ENCODE measurements around the gene ABHD16A. TPM values are rescaled to one million over a fixed set of nuclear protein-coding genes. Genes with fewer than 3 reads are reported as not detected.
"Not testable (repeated sequence)": the region's sequence is repeated elsewhere in the genome, so short reads cannot be mapped to it uniquely, and the experiment has no call there.

Gene ABHD16A
- total RNA-seq, 1 donor from 2014 or later = 48.2 TPM

DNA sequence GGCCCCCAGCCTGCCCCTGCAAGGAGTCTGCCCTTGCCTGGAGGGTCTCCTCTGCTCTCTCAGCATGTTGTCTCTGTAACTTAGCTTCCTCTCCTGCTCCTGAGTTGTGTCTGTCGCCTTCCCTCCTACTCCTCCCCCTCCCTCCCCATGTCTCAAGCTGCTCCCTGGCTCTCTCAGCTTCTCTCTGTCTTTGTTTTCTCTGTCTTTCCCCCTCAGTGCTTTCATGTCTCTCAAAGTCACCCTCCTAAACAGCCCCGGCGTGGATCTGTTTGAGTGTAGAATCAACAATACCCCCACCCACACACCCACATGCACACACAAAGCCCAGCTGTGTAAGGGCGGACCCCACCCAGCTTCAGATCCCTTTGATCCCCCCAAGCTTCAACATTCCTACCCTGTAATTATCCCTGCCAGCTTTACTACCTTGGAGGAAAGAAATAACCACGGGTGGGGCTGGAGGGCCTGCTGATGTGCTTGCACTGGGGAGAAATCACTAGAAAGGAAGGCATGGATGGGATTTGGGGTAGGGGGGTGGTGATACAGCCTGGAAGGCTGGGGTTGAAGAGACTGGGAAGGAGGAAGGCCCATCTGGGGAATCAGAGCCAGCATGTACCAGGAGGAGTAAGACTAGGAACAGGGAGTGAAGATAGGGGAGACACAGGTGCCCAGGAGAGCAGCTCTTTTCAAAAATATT lies 11.0 kb upstream of the ABHD16A start:
- no peak for DNase-seq

DNA sequence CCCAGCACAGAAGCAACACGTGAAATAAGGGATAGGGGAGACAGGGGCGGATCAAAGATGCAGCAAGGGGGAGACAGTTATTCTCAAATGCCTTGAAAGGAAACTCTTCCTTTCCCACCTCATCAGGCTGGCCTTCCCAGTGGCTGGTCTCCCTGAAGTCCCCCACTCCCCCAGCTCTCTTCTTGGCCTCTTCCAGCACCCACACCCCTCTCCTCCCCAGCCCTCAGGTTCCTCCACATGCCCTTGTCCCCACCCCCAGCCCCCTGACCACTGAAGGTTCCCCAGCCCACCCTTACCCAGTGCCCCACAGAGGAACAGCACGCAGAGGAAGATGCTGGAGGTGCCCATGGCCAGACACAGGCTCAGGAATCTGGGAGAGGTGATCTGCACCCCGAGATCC lies 10.3 kb upstream of the ABHD16A start:
- DNase-seq = no peak

DNA sequence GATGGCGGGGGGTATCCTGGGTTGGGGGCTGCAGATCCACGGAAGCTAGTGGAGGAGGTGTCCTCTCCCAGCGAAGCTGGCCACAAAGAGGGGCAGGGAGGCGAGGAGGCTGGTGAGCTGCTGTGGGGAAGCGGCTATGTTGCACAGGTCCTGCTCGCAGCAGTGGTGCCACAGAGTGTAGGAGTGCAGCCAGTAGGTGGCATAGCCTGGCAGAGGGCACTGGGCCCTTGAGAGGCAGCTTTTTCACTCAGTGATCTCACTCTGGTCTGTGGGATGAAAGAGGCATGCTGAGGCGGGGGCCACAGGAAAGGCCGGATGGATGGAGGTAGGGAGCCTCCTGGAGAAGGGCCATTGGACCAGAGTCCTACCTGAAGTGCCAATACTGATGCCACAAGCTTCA lies 9.2 kb upstream of the ABHD16A start:
- DNase-seq = no peak

DNA sequence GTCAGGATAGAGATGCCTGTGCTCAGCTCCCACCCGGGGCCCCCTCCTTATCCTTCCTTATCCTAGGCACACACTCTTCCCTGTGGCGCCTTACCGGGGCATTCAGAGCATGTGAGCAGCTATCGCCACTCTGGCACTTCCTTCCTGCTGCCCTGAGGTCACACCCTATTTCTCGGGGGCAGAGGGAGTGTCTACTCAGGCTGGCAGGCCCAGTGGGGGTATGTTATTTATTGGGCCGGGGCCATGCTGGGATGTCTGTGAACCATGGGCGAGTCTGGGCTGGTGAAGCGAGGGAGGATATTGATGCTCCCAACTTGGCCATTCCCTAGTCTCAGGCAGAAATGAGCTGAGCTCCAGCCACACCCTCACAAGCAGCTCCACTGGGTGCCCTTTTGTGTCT lies 8.1 kb upstream of the ABHD16A start:
- no peak for DNase-seq

DNA sequence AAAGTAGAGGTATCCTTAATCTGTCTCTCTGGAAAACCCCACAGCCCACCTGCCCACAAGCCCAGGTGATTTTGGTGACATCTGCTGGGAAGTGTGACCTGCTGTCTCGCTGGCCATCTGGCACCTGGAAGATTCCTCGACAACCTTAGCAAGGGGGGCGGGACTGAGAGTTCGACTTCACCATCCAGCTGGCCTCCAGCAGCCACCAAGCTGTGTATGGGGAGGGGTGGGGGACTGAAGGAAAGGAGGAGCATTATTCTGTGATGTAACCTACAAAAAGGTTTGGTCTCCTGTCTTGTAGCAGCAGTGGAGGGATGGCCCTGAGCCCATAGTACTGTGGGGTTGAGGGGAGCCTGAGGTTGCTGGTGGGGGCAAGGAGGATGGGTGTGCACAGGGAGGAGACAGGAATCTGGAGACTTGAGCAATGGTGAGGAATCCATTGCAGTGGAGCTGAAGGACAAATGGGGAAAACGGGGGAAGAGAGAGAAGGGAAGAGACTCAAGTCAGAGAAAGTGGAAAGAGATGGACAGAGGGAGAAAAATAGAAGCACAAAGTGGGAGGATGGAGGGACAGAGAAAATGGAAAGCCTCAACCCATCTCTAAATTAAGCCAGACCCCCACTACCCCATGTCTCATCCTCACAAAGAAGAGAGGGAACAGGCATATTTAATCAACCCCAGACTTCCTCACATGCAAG lies 7.5 kb upstream of the ABHD16A start:
- DNase-seq = no peak

DNA sequence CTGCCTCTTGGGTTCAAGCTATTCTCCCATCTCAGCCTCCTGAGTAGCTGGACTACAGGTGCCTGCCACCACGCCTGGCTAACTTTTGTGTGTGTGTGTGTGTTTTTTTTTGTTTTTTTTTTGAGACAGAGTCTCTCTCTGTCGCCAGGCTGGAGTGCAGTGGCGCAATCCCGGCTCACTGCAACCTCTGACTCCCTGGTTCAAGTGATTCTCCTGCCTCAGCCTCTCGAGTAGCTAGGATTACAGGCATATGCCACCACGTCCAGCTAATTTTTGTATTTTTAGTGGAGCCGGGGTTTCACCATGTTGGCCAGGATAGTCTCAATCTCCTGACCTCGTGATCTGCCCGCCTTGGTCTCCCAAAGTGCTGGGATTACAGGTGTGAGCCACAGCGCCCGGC lies 6.0 kb upstream of the ABHD16A start:
- DNase-seq = not testable (repeated sequence)

DNA sequence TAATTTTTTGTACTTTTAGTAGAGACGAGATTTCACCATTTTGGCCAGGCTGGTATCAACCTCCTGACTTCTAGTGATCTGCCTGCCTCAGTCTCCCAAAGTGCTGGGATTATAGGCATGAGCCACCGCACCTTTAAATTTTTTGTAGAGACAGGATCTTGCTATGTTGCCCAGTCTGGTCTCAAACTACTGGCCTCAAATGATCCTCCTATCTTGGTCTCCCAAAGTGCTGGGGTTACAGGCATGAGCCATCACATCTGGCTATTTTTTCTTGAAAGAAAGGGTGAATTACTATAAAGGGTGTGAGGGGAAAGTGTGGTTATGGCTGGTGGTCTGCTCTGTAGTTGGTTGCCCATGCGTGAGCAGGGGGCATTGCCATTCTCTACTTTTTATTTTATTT lies 5.1 kb upstream of the ABHD16A start:
- DNase-seq = no peak

DNA sequence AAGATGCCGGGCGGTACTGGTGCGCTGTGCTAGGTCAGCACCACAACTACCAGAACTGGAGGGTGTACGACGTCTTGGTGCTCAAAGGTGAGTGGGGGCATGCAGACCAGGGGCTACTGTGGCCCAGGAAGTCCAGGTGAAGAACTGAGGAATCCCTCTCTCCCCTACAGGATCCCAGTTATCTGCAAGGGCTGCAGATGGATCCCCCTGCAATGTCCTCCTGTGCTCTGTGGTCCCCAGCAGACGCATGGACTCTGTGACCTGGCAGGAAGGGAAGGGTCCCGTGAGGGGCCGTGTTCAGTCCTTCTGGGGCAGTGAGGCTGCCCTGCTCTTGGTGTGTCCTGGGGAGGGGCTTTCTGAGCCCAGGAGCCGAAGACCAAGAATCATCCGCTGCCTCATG lies 4.6 kb upstream of the ABHD16A start:
- DNase-seq = no peak

DNA sequence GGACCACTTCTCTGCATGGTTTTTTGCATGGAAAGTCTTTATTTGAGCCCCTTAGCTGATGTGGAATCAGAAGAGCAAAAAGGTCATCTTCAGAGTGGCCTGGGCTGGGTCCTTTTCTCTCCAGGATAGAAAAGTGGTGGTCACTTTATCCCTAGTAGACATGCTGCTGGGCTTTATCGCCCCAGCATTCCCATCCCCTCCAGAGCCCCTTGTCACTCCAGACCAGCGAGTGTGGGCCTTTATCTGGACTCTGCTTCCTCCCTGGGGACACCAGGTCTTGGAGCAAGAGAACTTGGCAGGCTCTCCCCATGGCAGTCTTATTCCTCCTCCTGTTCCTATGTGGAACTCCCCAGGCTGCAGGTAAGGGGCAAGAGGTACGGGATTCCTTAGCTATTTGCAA lies 3.5 kb upstream of the ABHD16A start, which contains the start of gene LY6G6F:
TSS of gene LY6G6F (plus strand) at position 268 of the 400 bp plus-strand sequence. CDS start at position 309, 41 bp downstream.
- DNase-seq = no peak

DNA sequence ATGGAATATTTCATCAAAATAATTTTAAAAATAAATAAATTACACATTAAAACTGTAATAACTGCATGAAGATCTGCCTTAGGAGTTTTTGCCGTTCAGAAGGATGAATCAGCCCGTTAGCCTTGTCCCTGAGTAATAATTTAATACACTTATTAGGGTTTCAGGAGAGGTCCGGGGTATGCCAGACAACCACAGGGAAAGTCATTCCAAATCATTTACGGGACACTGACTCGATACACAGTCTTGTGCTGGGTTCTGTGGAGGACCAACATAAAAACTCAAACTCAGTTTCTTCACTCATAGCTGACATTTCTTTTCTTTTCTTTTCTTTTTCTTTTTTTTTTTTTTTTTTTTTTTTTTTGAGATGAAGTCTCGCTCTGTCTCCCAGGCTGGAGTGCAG lies 2.8 kb upstream of the ABHD16A start:
- no peak for DNase-seq

DNA sequence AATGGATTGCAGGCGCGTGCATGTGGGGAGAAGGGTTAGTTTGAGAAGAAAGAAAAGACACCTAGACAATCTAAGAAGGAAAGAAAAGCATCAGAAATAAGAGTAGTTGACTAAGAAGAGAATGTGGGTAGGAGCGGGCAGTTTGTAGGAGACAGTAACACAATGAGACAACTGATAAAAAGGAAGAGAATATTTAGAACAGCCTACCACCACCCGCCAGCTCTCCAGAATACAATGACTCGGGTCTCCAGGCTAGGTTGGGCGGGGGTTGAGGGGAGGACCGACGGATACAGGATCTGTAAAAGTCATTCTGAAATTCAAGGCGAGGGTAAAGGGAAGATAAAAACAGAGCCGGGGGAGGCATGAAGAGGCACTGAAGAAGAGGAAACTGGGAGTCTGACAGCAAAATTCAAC lies 712 bp downstream of the ABHD16A start:
- no peak for DNase-seq

DNA sequence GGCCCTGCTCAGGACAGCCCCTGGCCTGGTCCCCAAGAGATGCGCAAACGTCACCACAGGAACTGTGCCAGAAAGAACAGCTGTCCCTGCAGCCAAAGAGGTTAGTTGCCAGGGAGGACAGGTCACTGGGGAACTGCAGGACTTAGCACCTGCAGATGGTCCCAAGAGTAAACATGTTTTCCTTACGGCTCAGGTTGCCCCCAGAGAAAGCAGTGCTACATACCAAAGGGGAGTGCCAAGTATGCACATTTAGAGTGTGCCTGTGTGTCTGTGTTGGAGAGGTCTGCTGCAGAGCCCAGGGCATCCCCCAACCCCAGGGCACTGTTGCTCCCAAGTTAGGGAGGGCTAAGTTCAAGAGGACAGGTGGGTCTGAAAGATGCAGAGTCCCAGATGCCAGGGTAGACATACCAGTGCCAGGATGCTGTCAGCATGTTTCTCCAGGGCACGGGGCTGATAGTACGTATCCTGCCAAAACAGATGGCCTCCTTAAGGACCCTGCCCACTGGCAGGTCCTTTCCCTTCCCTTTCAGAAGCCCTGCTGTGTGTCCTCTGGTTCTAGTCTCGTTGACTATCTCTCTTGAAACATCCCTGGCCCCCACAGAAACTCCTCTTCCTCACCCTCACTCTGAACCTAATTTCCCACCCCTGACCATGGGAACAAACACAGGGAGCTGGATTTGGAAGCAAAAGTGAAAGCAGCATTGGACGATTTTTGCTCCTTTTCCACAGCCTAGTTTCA lies 1.3 kb downstream of the ABHD16A start:
- no peak for DNase-seq

DNA sequence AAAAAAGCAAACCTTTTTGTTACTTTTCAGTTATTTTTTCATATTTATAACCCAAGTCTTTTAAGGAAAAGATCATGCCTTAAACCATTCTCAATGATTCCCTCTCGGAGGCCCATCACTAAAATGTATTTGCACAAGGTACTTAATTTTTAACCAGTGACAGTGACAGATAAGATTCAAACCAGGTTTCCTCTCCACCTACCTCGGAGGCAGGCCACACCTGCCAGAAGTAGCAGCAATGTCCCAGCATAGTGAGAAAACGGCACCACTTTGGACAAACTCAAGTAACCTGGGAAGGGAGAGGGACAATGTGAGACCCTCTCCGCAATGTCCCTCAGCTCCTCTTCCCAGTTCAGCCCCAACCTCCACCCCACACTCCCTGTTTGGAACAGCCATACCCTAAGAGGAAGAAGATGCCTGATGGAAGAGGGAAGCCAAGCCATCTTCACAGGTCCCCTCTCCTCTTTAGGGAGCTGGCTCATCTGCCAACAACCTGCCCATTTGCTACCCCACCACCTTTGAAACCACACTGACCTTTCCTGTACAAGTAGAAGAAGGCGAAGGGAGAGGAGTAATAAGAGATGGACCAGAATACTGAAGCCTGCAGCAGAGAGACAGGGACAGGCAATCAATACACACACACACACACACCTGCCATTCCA lies 2.3 kb downstream of the ABHD16A start:
- DNase-seq = no peak

DNA sequence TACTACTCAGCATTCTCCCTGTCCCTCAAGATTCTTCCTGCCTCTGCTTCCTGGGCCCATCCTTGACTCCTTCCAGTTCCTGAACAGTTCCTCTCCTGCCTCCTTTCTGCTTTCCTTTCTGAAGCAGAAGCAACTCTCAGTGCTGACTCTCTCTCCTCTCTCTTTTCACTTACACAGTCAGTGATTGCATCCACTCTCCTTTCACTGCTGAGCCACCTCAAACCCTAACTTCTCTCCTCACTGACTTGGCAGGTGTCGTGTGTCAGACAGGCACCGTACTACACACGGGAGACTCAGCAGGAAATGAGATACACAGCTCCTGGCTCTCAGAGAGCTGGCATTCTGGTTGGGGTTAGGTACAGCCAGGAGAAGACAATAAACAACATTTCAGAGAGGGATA lies 5.6 kb downstream of the ABHD16A start:
- no peak for DNase-seq

DNA sequence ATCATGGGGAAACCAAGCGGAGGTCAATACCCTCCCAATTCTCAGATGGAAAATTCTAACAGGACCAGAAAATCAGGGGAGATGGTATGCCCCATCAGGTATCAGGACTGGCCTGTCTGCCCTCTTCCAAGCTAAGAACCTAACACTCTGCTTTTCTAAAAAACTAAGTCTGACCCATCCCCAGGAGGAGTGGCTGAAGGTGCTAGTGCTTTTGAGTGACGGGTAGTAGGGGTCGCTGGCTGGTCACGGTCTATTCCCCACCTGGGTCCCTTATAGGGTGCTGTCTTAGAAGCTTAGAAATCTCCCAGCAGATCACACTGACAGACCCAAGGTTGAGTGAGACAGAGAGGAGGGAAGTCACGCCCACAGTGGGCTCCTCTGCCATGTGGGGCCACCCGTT lies 9.6 kb downstream of the ABHD16A start:
- no peak for DNase-seq

DNA sequence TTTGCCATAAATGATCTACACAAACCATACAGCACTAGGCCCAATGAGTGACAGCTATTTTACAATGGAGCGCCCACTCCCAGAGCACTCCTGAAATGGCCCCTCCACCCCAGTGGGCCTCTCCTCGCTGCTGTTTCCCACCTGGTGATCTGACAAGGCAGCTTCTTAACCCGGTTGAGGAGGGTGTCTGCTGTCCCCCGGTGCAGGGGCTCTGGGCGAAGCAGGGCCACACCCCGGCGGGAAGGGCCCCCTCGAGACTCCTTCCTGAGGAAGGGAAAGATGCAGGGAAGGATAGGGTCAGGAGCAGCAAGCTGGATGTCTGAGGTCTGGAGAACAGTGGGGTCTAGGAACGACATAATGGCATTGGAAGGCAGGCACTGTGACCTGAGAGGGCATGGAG lies 10.2 kb downstream of the ABHD16A start:
- DNase-seq = no peak

DNA sequence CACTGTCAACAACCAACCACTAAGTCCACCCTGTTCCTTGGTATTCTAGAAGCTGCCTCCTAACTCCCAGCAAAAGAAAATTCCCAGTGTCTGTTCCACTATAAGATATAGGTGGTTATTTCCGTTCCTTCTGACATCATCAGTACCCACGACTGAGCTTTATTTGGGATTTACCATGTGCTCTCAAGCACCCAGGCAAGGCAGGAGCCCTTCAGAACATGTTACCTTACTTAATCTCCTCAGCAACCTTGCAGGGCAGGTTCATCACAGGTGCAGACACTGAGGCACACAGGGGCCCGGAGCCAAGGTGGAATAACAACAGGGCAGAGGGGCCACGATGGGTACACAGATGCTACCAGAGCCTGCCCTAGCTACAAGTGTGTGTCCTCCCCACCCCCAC lies 10.8 kb downstream of the ABHD16A start:
- DNase-seq = no peak

DNA sequence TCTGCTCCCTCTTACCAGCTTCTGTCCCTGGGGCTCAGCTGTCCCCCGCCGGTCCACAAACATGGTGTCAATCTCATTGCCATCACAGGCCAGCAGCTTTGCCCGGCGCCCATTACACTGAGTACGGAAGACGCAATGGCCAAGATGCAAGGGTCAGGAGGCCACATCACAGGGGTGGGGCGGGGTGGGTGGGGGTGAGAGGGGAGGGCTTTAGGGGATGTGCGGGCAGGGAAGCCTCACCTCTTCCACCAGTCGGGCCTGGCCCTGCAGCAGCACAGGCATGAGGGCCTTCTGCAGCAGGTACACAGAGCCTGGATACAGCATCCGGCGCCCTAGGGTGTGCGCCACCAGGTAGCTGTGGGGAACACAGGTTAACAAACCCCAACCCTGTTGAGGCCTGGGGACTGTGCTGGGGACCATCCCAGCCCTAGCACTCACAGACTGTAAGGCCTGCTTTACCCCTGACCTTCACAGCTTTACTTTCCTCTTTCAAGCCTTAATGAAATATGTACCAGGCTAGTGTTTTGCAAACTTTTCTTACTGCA lies 11.5 kb downstream of the ABHD16A start:
- DNase-seq = no peak

DNA sequence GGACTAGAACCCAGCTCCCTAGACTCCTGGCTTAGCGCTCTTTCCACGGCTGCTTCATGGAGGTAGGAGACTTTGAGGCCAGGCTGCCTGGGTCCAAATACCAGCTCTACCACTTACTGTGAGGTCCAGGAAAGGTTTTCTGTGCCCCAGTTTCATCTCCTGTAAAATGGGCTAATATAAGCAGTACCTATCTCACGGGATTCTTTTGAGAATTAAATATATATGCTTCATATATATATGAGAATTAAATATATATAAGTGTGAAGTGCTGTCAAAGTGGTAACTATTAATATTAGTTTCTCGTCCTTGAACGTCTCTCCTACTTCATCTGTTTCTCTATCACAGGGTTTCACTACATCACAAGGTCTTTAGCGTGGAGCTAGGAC lies 12.1 kb downstream of the ABHD16A start:
- no peak for DNase-seq

DNA sequence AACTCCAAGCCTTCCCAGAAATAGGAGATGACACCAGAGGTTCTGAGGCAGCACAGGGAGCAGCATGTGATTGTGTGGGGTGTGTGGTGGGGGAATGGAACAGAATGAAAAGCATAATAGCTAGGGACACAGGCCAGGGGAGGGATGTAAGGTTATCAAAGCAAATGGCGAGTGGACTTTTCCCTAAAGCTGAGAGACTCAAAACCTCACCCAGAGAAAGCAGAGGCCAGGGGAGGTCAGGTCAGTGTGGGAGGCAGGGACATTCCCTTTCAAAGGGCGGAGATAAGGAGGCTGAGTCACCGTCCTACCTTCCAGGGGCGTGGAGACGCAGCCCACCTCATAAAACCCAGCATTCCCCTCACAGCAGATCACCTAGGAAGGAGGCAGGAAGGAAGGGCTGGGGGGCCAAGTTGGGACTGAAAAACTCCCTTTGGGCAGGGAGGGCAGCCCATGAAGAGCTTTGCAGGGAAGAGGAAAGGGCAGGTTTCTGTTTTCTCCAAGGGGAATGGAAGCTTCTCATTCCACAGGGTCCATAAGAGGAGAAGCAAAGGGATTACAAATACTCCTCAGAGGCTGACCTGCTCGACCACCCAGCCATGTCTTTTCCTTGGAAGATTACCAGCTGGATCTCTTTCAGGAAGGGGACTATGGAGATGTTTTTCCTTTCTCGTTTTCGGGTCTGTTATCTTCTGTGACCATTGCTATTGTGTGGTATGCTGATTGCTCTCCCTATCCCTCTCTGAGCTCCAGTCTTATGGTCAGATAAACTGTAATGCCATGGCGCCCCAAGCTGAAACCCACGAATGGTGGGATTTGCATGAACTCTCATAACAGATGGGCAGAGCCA lies 12.7 kb downstream of the ABHD16A start:
- DNase-seq = no peak

DNA sequence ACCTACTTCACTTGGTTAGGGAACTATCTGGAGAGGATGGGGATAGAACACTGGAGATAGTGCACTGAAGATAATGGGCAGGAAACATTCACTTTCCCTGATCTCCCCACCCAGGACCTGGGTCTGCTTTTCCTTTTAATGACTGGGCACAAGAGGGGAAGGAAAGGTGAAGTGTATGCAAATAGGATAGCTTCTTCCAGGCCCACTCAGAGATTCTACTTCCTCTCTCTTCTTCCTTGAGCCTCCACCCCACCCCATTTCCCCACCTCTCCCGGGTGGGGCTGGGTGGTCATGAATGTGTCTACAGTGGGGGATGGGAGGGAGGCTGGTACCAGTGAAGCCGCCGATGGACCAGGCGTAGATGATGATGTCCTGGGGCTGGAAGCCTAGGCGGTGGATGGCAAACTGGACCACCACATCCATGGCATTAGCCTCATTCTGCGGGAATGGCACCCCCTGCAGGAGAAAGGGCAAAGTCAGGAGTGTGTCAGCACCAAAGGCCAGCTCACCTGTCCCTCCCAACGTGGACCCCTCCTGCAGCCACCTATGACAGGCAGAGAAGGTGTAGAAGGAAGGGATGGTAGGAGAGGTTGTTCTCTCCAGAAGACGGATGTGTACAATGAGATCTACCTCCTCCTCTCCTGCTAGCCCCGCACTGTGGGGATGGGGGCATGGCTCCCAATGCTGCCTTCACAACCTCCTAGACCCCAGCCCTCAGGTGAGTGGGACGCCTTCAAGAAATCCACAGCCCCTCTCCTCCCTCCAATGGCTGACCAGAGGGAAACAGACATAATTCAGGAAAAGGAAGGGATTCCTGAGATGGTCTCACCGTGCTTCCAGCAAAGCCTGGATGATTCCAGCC lies 13.6 kb downstream of the ABHD16A start:
- DNase-seq = no peak
